GM12891 (cell line): ENCODE results near the gene TMEM38B.

Experiments
- POLR2A ChIP-seq: IDR thresholded peaks from 2 replicates; pipeline ENCODE4 v1.6.1; 2011; ENCODE audit warnings: low read depth, low read length, control low read depth
- POLR2AphosphoS5 ChIP-seq: IDR thresholded peaks from 2 replicates; pipeline ENCODE4 v1.6.1; 2011; ENCODE audit warnings: low read depth, low read length, control low read depth
- TAF1 ChIP-seq: IDR thresholded peaks from 2 replicates; pipeline ENCODE4 v1.6.1; 2011; ENCODE audit warnings: low read depth, low read length, control low read depth

- TF ChIP-seq POLR2A (no peak), POLR2AphosphoS5 (no peak), TAF1 (no peak)
Measured at GRCh38 chr9:105725370-105725769, 31.0 kb downstream of the TMEM38B start.
